HG03432 (cell line): ENCODE data around the gene NUCKS1.
"Not testable (repeated sequence)": the region's sequence is repeated elsewhere in the genome, so short reads cannot be mapped to it uniquely, and the experiment has no call there.

Experiments used
- ATAC-seq: cut with Tn5 transposase; IDR thresholded peaks from one replicate; pipeline ENCODE4 v1.9.1; 2021; ENCODE audit warnings: mild to moderate bottlenecking, moderate library complexity; ENCODE audit not compliant: unreplicated experiment

Gene NUCKS1

DNA sequence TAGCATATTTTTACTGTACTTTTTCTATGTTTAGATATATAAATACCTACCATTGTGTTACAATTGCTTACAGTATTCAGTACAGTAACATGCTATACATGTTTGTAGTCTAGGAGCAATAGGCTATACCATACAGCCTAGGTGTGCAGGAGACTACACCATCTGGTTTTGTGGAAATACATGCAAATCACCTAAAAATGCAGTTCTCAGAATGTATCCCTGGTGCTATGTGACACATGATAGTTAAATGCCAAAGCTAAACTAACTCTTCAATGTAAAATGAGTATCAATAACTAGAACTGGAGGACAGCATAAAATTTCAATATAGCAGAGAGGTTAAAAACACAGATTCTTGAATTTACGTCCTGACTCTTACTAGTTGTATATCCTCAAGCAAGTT is 14.8 kb downstream of the NUCKS1 start:
- no peak for ATAC-seq

DNA sequence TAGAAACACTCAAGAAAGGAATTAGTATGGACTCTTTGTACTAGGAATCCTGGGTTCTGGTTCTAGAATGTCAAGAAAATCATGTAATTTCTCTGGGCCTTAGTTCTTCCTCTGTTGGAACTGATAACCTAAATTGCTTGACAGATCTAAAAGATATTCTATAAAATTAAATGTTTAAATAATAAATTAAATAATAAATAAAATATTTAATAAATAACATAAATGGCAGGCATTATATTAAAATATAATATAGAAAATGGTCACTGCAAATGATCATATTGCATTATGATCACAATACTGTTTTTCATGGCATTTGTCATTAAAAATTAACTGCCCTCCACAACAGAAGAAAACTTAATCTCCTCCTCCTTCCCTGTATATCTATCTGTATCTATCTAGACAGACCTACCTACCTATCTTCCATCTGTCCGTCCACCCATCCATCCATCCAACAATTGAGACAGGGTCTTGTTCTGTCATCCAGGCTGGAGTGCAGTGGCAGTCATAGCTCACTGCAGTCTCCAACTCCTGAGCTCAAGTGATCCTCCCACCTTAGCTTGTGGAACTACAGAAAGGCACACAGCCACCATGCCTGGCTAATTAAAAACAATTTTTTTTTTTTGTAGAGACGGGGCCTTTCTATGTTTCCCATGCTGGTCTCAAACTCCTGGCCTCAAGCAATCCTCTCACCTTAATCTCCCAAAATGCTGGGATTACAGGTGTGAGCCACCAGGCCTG is 16.4 kb downstream of the NUCKS1 start:
- ATAC-seq = no peak

DNA sequence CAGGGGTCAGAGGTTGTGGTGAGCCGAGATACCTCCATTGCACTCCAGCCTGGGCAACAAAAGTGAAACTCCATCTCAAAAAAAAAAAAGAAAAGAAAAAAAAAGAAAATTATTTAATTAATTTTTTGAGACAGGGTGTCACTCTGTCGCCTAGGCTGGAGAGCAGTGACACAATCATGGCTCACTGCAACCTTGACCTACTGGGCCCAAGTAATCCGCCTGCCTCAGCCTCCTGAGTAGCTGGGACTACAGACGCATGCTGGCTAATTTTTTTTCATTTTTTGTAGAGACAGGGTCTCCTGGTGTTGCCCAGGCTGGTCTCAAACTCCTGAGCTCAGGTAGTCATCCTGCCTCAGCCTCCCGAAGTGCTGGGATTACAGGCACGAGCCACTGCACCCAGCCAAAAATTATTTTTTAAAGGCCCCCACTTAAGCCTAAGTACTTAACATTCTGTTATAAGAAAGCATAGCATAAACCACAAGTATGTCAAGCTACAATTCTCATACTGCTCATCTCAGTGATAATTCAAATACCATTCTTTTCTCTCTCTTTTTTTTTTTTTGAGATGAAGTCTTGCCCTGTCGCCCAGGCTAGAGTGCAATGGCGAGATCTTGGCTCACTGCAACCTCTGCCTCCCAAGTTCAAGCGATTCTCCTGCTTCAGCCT is 19.9 kb downstream of the NUCKS1 start:
- no peak for ATAC-seq

DNA sequence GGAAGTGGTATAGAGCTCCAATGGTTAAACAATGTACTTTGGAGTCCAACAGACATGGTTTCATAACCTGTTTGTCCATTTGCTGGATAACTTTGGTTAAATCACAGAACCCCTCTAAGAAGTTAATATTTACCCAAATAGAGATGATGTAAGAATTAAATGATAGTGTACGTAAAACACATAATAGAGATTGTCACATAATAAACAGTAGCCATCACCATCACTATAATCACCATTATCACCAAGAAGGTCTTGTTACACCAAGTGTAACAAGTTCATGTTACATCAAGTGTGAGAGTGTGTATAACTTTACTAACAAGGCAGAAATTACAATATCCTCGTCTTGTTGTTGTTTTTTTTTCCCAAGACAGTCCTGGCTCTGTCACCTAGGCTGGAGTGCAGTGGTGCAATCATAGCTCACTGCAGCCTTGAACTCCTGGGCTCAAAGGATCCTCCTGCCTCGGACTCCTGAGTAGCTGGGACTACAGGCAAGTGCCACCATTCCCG is 23.3 kb downstream of the NUCKS1 start:
- no peak for ATAC-seq

DNA sequence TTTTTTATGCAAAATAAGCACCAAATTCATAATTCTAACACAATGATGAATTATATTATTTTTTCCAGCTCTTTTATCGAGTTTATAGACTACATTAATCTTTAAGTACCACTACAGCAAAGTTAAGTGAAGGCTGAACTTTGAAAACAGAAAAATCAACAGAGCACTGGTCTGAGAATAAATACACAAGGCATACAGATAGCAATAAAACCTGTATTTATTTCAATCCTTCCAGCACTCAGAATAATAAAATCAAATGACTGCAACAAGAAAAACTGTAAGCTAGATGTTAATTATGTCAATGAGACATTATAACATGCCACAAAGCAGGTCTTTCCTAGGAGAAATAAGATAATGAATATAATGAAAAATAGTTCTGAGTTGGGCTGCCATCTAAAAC is 24.5 kb downstream of the NUCKS1 start:
- ATAC-seq = no peak

DNA sequence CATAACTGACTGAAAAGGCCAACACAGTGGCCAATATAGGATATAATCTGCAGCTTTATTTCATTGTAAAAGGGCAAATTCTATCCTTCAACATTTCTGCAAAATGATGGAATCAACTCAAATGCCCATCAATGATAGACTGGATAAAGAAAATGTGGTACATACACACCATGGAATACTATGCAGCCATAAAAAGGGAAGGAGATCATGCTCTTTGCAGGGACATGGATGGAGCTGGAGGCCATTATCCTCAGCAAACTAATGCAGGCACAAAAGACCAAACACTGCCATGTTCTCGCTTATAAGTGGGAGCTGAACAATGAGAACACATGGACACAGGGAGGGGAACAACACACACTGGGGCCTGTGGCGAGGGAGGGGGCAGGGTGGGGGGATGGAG is 29.2 kb downstream of the NUCKS1 start:
- not testable (repeated sequence) for ATAC-seq

DNA sequence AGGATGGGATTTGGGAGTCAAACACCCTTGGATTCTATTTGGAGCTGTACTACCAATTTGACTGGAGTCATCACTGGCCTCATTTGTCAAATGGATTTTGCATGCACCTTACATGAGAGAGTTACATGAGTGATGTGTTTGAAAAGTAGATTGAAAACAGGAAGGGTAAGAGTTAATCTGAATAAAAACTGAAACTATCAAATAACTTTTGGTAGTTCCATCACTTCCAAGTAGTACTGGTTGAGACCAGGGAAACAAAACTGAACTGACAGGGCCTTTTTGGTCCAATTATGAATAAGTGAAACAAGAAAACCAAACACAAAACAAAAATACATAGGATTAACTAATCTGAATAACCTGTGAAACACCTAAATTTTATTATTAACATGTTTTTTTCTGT is 30.2 kb downstream of the NUCKS1 start:
- ATAC-seq = no peak

DNA sequence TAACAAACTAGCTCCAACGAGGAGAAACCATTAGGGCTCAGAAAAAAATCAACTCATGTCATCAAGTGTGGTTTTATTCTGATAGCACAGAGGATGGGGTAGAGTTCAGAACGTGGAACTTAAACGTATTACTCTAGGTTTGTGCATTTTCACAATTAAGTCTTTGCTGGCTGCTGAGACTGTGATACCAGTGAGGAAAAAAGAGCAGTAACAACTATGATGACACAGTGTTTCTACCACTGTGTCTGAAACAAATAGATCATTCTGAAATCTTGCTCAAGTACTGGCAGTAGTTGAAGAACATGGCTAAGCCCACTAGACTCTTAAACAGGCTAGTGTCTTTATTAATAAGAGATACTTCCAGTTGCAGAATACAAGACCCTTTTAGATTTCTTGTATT is 31.0 kb downstream of the NUCKS1 start:
- ATAC-seq = no peak

DNA sequence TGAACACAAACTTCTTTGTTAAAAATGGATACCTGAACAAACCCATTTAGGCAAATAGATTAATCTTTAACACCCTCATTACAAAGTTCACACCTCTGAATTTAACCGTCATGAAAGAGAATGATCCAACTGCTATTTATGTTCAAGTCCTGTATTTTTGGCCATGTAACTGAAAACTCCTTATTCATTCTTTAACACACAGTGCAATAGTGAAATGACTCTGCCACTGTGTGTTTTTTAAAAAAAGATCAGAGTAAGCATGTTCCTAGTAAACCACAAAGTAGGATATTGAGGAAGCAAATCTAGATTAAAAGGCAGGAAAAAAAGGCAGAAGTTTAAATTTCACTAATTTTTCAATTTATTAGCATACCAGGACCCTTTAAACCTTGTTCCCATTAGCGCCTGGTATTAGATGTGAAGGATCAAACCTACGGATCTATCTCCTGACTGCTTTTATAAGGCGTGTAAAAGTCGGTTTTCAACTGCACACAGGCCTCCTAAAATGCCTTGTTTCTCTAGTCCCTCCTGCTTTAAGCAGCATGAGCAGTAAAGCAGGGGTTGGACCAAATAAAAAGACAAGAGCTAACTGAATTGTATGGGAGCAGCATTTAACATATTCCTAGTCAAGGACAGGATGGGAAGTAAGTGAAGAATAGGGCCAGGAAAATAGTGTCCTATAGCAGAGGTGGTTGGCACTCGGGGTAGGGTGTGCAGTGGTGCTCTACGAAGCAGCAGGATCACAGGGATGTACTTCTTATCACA is 33.4 kb downstream of the NUCKS1 start:
- no peak for ATAC-seq

DNA sequence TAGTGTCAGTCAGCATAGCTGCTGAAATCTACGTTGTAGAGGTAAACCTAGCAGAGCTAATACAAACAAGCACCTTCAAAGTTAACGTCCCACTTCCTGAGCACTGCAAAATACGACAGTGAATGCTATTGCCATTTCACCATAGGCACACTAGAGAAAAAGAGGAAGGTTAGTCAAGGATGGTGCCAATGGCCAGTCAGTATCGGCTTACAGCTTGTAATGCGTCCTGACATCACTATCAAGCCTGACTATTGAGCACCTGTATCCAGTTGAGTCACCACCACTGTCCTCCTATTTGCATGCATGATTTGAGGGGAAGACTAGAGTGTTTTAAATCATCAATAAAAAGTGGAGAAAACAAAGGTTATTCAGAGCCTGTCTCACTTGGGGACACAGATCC is 34.4 kb downstream of the NUCKS1 start:
- ATAC-seq = no peak

DNA sequence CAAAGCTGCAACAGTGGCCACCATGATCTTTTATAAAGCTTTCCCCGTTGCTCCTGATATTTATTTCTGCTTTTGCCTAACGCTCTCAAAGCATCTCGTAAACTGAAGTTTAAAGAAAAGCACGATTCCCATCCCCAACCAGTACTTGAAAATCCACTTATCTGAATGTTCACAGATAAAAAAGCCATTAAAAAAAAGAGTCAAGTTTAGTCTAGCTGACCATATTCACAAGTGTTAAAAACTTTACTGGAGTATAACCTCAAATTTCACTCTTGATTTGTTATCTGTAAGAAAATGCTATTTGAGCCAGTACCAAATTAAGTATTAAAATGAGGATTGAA is 35.1 kb downstream of the NUCKS1 start:
- no peak for ATAC-seq

DNA sequence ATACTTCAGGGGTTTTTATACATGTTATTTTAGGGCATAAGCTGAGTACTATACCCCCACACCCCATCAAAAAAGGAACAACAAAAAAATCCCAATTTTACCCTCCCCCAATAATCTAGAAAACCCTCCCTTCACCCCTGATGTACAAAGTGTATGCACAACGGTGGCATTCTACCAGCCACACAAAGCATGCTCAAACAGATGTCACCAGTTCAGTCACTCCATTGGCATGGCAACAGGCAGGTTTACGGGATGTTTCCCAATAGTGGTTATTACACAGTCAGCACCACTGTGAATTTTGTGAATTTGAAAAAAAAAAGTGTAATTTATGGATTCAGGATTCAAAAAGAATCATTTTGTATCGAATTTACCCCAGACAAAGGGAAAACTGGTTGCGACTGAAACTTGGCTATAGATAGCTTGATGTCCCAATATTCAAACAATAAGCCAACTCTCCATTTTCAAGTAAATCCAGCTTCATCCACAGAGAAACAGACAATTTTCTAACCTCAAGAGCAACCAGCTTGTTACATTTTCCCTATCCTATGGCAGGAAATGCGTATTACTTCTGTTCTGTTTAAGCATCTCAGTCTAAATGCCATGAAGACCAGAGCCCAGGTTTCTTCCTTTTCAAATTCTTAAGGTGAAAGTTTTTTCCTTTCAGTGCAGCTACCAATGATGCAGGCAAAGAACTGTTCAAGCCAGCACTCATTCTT is 35.6 kb downstream of the NUCKS1 start:
- no peak for ATAC-seq

DNA sequence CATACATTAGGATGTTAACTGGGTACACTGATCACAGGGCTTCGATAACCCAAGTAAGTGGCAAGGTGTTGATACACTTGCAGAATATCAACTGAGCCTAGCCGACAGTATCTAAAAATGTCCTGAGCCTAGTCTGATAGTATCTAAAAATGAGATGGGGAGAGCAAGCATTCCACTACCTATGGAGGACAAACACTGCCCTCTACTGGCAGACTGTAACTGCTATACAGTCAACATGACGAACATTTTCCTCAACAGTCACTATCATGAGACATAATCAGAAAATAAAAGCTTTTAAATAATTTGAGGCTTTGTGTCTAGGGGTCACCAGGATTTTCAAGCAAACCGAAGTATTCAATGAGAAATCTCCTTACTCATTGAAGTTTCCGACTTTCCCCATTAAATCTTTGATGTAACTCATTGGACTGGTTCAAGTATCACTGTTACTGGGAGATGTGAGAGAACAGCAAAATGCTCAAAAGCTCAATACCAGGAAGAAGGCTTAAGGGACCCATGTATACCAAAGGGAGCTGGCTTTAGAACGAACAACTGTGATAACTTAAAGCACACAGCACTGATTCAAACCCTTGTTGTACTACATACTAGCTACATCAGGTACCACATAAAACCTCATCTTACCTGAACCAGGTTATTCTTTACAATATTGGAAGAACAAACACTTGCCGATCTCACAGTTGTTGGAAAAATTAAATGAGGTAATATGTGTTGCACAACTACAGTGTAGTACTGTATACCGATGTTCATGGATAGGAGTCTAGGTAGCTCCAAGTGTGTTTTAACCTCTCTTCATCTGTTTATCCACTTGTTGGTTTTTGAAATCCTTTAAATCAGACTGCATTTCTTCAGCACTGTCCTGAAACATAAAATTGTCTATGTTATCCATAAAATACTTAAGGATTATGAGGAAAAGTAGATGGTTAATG is 38.6 kb downstream of the NUCKS1 start:
- peak; percentile 54 for ATAC-seq

DNA sequence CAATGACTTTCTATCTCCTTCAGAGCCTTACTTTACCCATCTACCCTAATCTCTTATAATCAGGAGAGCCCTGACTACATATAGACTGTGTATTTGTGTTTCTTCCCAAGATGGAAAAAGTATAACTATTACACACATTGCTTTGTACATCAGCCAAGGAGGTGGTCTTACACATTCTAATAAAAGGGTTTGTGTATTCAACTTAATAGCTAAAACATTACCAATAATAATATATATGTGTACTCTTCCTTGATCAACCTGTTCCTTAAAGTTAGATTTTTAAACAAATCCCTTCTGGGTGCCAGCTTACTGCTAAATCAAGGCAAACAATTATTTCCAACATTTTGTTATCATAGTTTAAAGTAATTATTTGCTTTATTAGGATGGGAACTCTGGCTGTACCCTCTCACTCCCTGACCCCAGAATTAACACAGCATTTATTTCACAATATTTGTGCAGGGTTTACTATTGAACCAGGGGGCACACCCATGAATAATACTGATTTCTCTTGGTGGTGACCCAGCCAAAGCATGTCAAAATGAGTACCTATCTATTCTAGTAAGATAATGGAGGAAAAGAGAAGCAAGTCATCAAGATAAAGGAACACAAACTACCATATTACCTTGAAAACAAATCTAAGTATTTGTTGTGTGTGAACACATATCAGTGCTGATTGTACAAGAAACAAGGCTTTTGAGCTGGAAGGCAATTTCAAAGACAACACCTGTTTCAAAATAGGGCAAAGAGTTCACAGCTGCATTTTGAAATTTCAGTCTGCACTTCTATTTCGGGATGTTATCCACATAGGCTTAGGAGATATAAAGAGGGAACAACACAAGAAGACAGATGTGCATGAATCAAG is 39.5 kb downstream of the NUCKS1 start:
- no peak for ATAC-seq

DNA sequence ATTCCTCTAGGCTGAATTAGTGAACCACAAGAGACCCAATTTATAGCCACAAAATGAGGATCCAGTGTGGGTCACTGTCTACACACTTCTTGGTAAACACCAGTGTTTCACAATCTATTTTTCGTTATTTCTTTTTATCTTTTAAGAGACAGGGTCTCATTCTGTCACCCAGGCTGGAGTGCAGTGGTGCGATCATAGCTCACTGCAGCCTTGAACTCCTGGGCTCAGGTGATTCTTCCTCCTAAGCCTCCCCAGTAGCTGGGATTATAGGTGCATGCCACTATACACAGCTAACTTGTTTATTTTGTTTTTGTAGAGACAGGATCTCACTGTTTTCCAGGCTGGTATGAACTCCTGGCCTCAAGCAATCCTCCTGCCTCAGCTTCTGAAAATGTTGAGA is 40.3 kb downstream of the NUCKS1 start:
- no peak for ATAC-seq

DNA sequence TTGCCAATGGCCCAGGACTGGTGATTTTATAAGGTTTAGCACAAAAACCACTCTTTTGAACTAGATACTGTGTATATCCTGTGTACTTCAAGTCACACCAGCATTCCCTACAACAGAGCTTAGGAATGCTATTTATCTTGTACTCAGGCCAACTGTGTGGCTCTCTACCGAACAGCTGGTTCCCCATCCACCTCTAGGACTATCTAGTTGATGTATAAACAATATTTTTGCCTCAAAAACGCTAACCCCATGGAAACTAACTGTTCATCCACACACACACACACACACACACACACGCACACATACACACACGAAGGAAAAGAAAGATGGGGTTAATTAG is 41.0 kb downstream of the NUCKS1 start:
- ATAC-seq = no peak

DNA sequence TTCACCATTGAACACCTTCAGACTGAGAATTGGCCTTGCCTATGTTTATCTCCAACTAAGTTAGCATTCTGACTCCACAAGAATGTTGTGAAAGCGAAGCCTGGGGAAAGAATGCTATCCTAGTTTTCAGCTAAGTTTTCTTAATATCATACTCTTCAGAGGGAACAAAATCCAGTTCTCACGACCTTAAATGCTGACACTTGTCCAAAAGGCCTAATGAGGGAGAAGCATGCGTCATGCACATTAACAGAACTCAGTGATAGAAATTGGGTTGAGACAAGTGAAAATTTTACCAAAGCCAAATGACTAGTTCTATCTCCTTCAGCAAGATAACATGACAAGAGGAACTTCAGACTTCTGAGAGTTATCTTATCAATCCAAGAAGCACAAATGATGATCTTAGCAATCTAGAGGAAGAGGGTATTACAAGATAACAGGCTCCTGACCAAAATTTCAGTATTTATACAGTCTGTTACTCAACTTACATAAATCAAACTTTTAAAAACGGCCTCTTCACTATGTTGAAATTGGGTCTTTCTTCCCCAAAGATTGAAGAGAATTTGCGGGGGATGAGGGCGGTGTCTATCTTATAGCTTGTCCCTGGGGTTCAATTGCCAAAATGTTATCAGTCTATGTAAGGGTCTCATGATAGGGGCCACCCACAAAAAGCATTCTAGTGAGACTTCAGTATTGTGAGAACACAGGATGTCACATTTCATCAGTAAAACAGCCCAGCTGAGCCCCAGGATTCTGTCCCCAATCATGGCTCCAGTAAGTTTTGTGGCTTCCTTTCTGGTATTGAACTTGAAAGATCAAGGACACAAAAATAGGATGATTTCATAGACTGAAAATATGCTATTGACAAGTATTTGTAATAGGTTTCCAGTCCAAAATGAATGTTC is 43.1 kb downstream of the NUCKS1 start:
- ATAC-seq = no peak

DNA sequence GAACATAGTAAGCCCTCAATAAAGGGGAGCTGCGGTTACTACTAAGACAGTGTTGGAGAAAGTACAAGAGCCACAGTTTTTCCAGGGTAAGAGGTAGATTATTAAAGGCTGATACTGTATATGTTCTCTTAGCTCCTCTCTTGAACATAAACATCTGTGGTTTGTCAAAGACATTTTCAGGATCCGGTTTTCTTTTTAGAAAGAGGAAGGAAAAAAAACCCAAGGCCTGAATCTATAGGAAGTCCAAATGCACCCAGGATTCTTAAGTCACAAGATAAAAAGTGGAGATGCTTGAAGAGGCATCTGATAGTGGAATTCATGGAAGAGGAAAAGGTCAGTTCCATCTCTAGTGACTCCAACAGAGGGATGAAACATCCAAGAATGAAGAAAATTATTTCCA is 45.1 kb downstream of the NUCKS1 start:
- no peak for ATAC-seq
